ENCODE data around the gene RNLS.

The RNLS gene

DNA sequence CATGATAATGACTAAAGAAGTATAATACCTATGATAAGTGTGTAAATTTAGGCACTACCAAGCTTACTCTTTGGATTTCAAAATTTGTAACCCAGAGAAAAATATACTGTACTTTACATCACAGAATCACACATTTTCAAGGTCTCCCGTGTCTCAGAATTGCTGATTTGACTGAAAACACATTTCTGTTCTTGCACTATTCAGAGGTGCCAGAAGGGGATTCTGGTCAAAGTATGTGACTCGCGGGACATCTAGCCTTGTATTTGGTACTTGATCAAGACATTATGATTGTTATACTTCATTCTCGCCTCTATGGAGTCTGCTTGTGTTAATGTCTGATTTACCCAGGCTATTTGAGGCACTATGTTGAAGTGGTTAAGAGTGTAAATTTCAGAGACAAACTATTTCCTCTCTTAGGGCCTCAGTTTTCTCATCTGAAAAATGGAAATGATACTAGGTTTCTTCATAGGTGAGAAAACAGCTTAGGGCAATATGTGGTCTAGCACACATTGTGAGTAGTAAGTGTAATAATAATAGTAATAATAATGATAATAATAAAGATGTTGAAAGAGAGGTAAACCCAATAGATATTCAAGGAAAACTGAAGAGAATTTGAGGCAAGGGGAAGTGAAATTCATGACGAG is 320.4 kb downstream of the RNLS start:
- H3K4me3 ChIP-seq (ENCODE audit: low read depth, low read length), result no peak overlapping the region
- TF ChIP-seq POLR2A (IDR thresholded peaks at IDR 0.05; ENCODE audit: extremely low read depth, insufficient read length) (no peak), MYC (IDR thresholded peaks at IDR 0.05; ENCODE audit: low read depth, low read length) (no peak)
- TF ChIP-seq, protein P1, sequence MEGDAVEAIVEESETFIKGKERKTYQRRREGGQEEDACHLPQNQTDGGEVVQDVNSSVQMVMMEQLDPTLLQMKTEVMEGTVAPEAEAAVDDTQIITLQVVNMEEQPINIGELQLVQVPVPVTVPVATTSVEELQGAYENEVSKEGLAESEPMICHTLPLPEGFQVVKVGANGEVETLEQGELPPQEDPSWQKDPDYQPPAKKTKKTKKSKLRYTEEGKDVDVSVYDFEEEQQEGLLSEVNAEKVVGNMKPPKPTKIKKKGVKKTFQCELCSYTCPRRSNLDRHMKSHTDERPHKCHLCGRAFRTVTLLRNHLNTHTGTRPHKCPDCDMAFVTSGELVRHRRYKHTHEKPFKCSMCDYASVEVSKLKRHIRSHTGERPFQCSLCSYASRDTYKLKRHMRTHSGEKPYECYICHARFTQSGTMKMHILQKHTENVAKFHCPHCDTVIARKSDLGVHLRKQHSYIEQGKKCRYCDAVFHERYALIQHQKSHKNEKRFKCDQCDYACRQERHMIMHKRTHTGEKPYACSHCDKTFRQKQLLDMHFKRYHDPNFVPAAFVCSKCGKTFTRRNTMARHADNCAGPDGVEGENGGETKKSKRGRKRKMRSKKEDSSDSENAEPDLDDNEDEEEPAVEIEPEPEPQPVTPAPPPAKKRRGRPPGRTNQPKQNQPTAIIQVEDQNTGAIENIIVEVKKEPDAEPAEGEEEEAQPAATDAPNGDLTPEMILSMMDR (IDR thresholded peaks at IDR 0.05; ENCODE audit: low read depth, low read length), result no peak
- TF ChIP-seq, protein P2, sequence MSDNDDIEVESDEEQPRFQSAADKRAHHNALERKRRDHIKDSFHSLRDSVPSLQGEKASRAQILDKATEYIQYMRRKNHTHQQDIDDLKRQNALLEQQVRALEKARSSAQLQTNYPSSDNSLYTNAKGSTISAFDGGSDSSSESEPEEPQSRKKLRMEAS (IDR thresholded peaks at IDR 0.05; ENCODE audit: low read depth, low read length), result no peak
- DNase-seq (ENCODE audit: low read depth), result no peak

DNA sequence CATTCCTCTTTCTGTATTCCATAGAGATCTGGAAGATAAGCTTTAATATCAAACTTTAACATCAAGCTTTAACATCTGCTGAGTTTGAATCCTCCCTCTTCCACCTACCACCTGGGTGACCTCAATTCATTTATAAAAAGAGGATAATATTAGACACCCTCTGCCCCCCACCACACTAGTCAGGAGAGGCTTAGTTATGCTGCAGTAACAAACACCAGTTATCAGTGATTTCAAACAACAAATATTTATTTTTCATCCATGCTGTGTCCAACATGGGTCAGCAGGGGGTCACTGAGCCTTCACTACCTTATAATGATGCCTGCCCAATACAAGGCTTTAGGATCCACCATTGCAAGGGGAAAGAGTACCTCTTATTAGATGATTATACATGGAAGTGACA is 322.0 kb downstream of the RNLS start:
- DNase-seq (ENCODE audit: low read depth), result no peak
- no peak for TF ChIP-seq POLR2A (IDR thresholded peaks at IDR 0.05; ENCODE audit: extremely low read depth, insufficient read length)
- no peak for TF ChIP-seq MYC (IDR thresholded peaks at IDR 0.05; ENCODE audit: low read depth, low read length)
- TF ChIP-seq, protein P2 (IDR thresholded peaks at IDR 0.05; ENCODE audit: low read depth, low read length), result no peak
- TF ChIP-seq, protein P1 (IDR thresholded peaks at IDR 0.05; ENCODE audit: low read depth, low read length), result no peak
- H3K4me3 ChIP-seq (ENCODE audit: low read depth, low read length), result no peak overlapping the region

DNA sequence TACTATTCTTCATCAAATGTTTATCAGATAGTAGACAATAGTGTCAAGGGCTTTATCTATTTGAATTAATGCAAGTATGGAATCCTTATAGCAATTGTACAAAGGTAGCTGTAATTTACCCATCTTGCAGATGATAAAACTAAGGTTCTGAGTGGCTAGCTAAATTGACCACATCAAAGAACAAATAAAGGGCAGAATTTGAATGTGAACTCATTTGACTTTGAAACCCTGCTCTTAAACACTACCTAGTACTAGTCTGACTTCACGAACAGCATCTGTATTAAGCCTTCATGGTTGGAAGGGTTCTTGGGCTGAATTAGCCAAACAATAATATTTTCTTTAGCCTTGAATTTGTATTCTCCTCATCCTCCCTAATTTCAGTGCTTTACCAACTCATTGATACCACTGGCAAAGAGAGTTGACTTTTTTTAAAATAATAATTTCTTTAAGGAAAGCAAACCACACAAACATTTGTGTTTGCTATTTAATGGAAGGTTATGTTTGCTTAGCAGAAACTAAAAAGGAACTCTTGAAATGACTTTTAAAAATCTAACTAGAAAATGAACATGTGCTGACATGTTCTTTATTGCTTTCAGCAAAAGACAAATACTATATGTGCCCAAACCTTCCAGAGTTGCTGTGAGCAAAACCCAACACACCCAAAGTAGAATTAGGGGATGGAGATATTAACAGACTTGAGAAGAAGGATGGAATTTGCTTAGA is 322.6 kb downstream of the RNLS start:
- H3K4me3 ChIP-seq (ENCODE audit: low read depth, low read length), result no peak overlapping the region
- TF ChIP-seq, protein P2 (IDR thresholded peaks at IDR 0.05; ENCODE audit: low read depth, low read length), result no peak
- TF ChIP-seq, protein P1 (IDR thresholded peaks at IDR 0.05; ENCODE audit: low read depth, low read length), result no peak
- TF ChIP-seq MYC (IDR thresholded peaks at IDR 0.05; ENCODE audit: low read depth, low read length), result no peak
- TF ChIP-seq POLR2A (IDR thresholded peaks at IDR 0.05; ENCODE audit: extremely low read depth, insufficient read length), result no peak
- no peak for DNase-seq (ENCODE audit: low read depth)

DNA sequence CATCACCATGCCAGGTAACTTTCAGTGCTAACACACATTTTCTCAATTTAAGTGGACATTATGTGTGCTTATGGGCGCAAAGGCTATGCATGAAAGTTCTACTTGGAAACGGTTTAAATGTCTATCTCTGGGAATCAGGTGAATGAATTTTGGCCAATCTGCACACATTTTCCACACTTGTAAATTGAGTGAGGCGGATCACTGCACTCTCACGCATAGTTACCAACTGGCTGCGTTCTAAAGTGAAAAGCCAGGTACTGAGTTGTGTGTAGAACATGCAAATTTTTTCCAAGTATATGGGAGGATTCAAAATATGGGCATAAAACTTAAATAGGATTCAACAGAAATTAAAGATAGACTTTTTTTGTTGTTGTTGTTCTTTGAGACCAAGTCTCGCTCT is 323.7 kb downstream of the RNLS start:
- TF ChIP-seq, protein P2 (IDR thresholded peaks at IDR 0.05; ENCODE audit: low read depth, low read length), result no peak
- TF ChIP-seq MYC (IDR thresholded peaks at IDR 0.05; ENCODE audit: low read depth, low read length) (no peak), POLR2A (IDR thresholded peaks at IDR 0.05; ENCODE audit: extremely low read depth, insufficient read length) (no peak)
- TF ChIP-seq, protein P1 (IDR thresholded peaks at IDR 0.05; ENCODE audit: low read depth, low read length), result no peak
- no peak overlapping the region for H3K4me3 ChIP-seq (ENCODE audit: low read depth, low read length)
- DNase-seq (ENCODE audit: low read depth), result no peak

DNA sequence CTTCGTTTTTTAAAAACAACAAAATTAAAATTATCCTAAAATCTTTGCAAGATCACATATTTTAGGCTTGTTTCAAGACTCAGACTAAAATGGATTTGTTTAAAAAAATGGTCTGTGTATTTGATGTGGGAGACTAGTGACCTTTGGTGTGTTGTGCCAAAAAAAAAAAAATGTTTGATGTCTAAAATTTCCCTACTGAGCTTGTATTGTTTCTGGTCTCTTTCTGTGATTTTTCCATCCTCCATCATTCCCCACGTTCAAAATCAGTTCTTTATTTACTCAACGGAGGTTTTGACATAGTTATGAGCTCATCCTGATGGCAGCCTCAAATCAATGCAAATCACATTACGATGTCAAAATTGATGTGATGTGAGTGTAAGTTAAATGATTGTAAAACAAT is 326.2 kb downstream of the RNLS start:
- no peak for DNase-seq (ENCODE audit: low read depth)
- no peak overlapping the region for H3K4me3 ChIP-seq (ENCODE audit: low read depth, low read length)
- TF ChIP-seq, protein P2 (IDR thresholded peaks at IDR 0.05; ENCODE audit: low read depth, low read length), result no peak
- TF ChIP-seq MYC (IDR thresholded peaks at IDR 0.05; ENCODE audit: low read depth, low read length), result no peak
- no peak for TF ChIP-seq POLR2A (IDR thresholded peaks at IDR 0.05; ENCODE audit: extremely low read depth, insufficient read length)
- TF ChIP-seq, protein P1 (IDR thresholded peaks at IDR 0.05; ENCODE audit: low read depth, low read length), result no peak
